T-helper 2 cell treated with Interferon-gamma antibody and Interleukin-4, amounts not matched to agents 5 μg/mL and 100 μg/mL, for 36 hours (primary cell): ENCODE measurements around the gene PPP1R15B.

Experiments
- DNase-seq: peaks from one replicate; pipeline ENCODE4 v3.0.0; 2021; ENCODE audit warnings: low spot score
- H3K27ac Mint-ChIP-seq: one replicate; pipeline ENCODE4 v1.8.0; 2021; ENCODE audit warnings: mild to moderate bottlenecking, mixed read lengths
- H3K27me3 Mint-ChIP-seq: one replicate; pipeline ENCODE4 v1.8.0; 2021; ENCODE audit warnings: low read depth, mixed read lengths
- H3K36me3 Mint-ChIP-seq: one replicate; pipeline ENCODE4 v1.8.0; 2021; ENCODE audit warnings: low read depth, mixed read lengths
- H3K4me1 Mint-ChIP-seq: one replicate; pipeline ENCODE4 v1.8.0; 2021; ENCODE audit warnings: low read depth, mixed read lengths
- H3K4me3 Mint-ChIP-seq: one replicate; pipeline ENCODE4 v1.8.0; 2022; ENCODE audit warnings: mild to moderate bottlenecking, moderate library complexity, mixed read lengths
- H3K9me3 Mint-ChIP-seq: one replicate; pipeline ENCODE4 v1.8.0; 2021; ENCODE audit warnings: mixed read lengths

The PPP1R15B gene

DNA sequence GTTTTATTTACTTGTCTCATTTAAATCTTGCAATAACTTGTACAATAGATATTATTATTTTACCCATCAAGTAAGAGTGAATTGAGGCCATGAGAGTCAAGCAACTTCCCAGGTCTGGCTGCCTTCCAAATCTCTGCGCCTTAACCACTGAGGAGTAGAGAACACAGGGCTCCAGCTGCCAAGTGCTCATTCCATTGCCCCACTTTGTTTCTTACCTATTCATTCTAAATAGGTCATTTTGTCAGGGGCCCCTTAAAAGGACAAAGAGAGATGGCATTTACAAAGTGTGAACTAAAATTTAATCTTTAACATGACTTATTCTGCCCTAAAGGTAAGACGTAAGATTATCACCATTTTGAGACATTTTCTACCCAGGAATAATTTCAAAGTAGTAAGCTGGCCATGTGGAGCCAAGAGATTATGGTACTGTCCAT, 3.5 kb downstream of the PPP1R15B start:
- DNase-seq, result no peak
- no peaks in the 10 kb centered on the region for H3K9me3 Mint-ChIP-seq
- H3K36me3 Mint-ChIP-seq, result peaks cover 65% of the 10 kb centered on the region
- H3K4me3 Mint-ChIP-seq, result peak overlapping the region; percentile 99
- H3K27me3 Mint-ChIP-seq, result no peaks in the 10 kb centered on the region
- H3K27ac Mint-ChIP-seq, result peak overlapping the region; percentile 47
- H3K4me1 Mint-ChIP-seq, result peaks cover 22% of the 10 kb centered on the region

DNA sequence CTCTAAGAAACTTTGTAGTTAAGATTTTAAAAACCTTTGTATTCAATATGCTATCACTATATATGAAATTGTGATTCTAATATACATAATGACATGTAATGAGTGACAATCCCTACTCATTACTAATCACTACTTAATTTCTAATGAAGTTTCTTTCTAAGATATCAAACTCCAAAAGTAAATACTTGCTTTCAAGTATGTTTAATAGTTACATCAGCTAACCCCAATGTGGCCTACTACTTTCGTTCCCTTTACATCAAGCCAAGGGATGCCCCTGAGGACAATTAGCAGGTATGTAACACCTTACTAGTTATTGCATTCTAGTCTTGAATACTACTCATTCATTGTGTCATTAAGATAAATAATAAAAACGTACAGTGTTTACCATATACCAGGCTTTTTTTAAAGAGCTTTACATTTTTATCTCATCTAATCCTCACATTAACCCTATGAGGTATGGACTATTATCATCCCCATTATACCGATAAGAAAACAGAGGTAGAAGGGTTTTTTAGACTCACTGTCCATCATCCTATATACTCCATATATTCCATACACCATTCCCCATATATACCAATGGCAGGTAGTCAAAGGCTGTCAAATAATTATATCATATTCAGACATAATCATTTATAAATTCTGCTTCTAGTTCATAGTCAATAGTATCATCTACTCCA, 4.2 kb downstream of the PPP1R15B start:
- Mint-ChIP-seq H3K36me3 (peaks cover 65% of the 10 kb centered on the region), H3K27ac (peak overlapping the region; percentile 12), H3K4me1 (peaks cover 18% of the 10 kb centered on the region), H3K27me3 (no peaks in the 10 kb centered on the region), H3K4me3 (peak overlapping the region; percentile 99), H3K9me3 (no peaks in the 10 kb centered on the region)
- no peak for DNase-seq

- DNase-seq, result no peak
- Mint-ChIP-seq H3K27ac (no peak overlapping the region), H3K4me1 (peaks cover 15% of the 10 kb centered on the region), H3K4me3 (peak overlapping the region; percentile 99), H3K9me3 (no peaks in the 10 kb centered on the region), H3K36me3 (peaks cover 72% of the 10 kb centered on the region), H3K27me3 (no peaks in the 10 kb centered on the region)
Measured at GRCh38 chr1:204406621-204407020, 5.0 kb downstream of the PPP1R15B start.

DNA sequence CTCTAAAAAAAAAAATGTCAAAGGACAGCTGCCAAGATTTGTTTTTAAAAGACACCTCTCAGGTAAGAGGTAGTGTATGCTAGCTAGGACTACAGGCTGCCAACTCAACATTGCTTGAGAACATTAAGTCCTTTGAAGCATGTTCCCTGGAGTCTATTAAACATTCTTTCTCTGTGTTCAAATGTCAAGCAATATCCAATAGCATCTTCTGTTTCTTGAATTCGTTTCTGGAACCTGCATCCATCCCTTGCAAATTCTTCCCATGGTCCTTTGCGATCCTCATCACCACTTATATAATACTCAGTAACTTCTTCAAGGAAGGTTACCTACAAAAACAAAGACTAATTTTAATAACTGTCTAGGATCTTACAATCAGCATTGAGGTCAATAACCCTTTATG, 5.6 kb downstream of the PPP1R15B start:
- peaks cover 16% of the 10 kb centered on the region for H3K4me1 Mint-ChIP-seq
- H3K9me3 Mint-ChIP-seq, result no peaks in the 10 kb centered on the region
- no peak for DNase-seq
- no peak overlapping the region for H3K27ac Mint-ChIP-seq
- H3K27me3 Mint-ChIP-seq, result no peaks in the 10 kb centered on the region
- peaks cover 76% of the 10 kb centered on the region for H3K36me3 Mint-ChIP-seq
- peak overlapping the region; percentile 99 for H3K4me3 Mint-ChIP-seq

DNA sequence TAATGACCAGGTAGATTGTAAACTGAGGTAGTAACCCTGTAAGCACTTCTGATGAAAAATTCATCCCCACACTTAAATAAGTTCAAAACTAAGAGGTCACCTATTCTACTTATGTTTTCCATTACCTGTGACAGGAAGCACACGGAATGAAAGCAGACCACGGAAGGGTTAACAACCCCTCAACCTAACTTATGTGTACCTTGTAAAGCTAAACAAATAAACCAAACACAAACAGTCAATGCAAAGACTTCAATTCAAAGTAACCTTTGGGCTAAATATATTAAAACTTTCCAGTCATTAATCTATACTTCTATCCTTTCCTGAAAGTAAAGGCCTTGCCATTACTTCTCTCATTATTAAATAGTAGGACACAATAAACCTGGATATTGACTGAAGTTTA, 7.0 kb downstream of the PPP1R15B start:
- no peaks in the 10 kb centered on the region for H3K9me3 Mint-ChIP-seq
- H3K4me1 Mint-ChIP-seq, result peaks cover 20% of the 10 kb centered on the region
- H3K36me3 Mint-ChIP-seq, result peaks cover 74% of the 10 kb centered on the region
- DNase-seq, result no peak
- no peak overlapping the region for H3K4me3 Mint-ChIP-seq
- no peaks in the 10 kb centered on the region for H3K27me3 Mint-ChIP-seq
- H3K27ac Mint-ChIP-seq, result no peak overlapping the region

- no peaks in the 10 kb centered on the region for H3K9me3 Mint-ChIP-seq
- H3K4me1 Mint-ChIP-seq, result peaks cover 21% of the 10 kb centered on the region
- peaks cover 64% of the 10 kb centered on the region for H3K36me3 Mint-ChIP-seq
- no peak overlapping the region for H3K27ac Mint-ChIP-seq
- H3K27me3 Mint-ChIP-seq, result no peaks in the 10 kb centered on the region
- H3K4me3 Mint-ChIP-seq, result no peak overlapping the region
- no peak for DNase-seq
Measured at GRCh38 chr1:204402391-204402790, 9.2 kb downstream of the PPP1R15B start.

DNA sequence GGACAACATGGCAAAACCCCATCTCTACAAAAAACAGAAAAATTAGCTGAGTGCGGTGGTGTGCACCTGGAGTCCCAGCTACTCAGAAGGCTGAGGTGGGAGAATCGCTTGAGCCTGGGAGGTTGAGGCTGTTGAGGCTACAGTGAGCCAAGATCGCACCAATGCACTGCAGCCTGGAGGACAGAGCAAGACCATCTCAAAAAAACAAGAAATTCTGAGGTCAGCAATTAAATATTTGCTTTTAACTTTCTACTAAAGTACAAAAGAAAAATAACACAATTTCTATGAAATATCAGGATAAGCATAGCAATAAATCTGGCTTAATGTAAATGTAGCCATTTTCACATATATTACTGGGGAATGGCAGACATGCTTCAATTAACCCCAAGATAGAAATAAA, 9.9 kb downstream of the PPP1R15B start:
- Mint-ChIP-seq H3K4me3 (no peak overlapping the region), H3K9me3 (no peaks in the 10 kb centered on the region), H3K27me3 (no peaks in the 10 kb centered on the region), H3K36me3 (peaks cover 61% of the 10 kb centered on the region), H3K27ac (no peak overlapping the region), H3K4me1 (peaks cover 19% of the 10 kb centered on the region)
- DNase-seq, result no peak

DNA sequence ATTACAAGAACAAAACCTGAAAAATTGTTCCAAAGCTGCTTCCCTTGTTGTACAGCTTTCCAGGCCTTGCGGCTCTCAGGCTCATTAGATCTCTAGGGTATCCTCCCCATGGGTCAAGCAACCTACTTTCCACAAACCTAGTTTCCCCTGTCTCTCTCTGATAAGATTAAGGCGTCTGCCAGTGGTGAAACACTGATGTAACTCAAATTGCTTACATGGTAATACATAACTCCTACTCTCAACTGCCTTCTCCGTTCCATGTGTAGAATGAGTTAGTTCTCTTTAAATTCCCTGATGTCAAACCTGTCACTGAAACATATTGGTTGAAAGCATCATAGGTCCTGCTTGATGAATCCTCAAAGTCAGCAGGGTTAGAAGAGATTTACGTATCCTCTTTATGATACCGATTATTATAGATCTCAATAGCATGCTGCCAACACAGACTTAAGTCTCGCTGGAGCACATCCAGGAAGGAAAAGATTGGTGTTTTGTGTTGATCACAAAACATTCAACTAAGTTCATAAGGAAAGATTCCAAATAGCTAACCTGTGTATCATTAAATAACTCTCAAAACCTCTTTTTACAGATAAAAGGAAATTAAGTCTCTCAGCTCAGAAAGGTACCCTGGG, 10.6 kb downstream of the PPP1R15B start:
- peaks cover 58% of the 10 kb centered on the region for H3K36me3 Mint-ChIP-seq

GRCh38 chr1:204398197-204399125, 13.2 kb downstream of the PPP1R15B start:
- Mint-ChIP-seq H3K9me3 (no peaks in the 10 kb centered on the region), H3K4me1 (peaks cover 8% of the 10 kb centered on the region)
- DNase-seq, result peak; percentile 42

More for the DNA sequence above, 10.6 kb downstream of the PPP1R15B start:
- no peak for DNase-seq
- H3K9me3 Mint-ChIP-seq, result no peaks in the 10 kb centered on the region
- H3K27me3 Mint-ChIP-seq, result no peaks in the 10 kb centered on the region
- no peak overlapping the region for H3K27ac Mint-ChIP-seq
- peaks cover 17% of the 10 kb centered on the region for H3K4me1 Mint-ChIP-seq
- H3K4me3 Mint-ChIP-seq, result no peak overlapping the region

GRCh38 chr1:204396015-204396583, 15.5 kb downstream of the PPP1R15B start:
- no peaks in the 10 kb centered on the region for H3K27me3 Mint-ChIP-seq
- H3K27ac Mint-ChIP-seq, result no peak overlapping the region
- no peak overlapping the region for H3K4me3 Mint-ChIP-seq
- peaks cover 38% of the 10 kb centered on the region for H3K36me3 Mint-ChIP-seq
- no peaks in the 10 kb centered on the region for H3K9me3 Mint-ChIP-seq
- DNase-seq, result no peak
- H3K4me1 Mint-ChIP-seq, result peaks cover 8% of the 10 kb centered on the region

More at GRCh38 chr1:204398197-204399125, 13.2 kb downstream of the PPP1R15B start:
- no peaks in the 10 kb centered on the region for H3K27me3 Mint-ChIP-seq
- no peak overlapping the region for H3K27ac Mint-ChIP-seq
- H3K36me3 Mint-ChIP-seq, result peaks cover 50% of the 10 kb centered on the region
- H3K4me3 Mint-ChIP-seq, result no peak overlapping the region

DNA sequence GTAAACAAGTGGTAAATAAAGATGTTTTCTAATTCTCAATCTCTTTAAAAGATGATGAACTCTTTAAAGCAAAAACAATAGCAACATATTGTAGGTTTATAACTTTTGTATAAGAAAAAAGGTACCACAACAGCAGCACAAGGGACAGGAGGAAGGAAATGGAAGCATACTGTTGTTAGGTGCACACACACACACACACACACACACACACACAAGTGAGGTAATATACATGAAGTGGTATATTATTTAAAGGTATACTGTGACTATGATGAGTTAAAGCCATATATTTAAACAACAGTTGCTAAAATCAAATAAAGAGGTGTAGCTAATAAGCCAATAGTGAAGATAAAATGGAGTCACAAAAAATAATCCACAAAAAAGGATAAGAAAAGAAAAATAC, 20.0 kb downstream of the PPP1R15B start:
- no peak overlapping the region for H3K4me3 Mint-ChIP-seq
- H3K36me3 Mint-ChIP-seq, result peaks cover 16% of the 10 kb centered on the region
- H3K27ac Mint-ChIP-seq, result no peak overlapping the region

DNA sequence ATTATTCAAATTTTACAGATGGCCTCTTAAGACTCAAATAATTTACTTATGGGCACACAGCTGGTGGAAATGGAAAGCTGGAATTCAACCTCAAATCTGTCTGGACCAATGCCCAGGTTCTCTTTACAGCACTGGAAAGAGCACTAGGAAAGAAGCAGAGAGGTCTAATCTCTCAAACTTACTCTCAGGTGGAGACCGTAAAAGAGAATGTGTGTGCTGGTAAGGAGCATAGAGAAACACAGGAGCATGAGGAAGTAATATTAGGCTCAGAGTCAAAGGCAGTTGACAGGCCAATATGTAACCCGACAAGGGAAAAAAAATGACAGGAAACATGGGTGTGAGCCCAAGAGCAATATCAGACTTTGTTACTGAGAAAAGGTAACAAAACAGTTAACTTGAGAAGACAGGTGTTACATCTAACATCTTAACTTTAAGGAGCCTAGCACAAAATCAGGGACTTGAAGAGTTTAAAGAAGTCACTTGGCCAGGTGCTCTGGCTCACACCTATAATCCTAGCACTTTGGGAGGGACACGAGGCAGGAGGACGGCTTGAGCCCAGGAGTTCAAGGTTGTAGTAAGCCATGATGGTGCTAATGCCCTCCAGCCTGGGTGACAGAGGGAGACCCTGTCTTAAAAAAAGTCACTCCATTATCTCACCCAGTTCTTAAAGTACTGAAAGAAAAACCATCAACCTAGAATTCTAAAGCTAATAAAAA, 20.7 kb downstream of the PPP1R15B start:
- DNase-seq, result no peak
- H3K9me3 Mint-ChIP-seq, result no peaks in the 10 kb centered on the region
- no peak overlapping the region for H3K4me3 Mint-ChIP-seq
- no peaks in the 10 kb centered on the region for H3K27me3 Mint-ChIP-seq
- H3K4me1 Mint-ChIP-seq, result peaks cover 1% of the 10 kb centered on the region
- H3K27ac Mint-ChIP-seq, result no peak overlapping the region
- peaks cover 14% of the 10 kb centered on the region for H3K36me3 Mint-ChIP-seq

More for the DNA sequence above, 20.0 kb downstream of the PPP1R15B start:
- DNase-seq, result no peak
- H3K4me1 Mint-ChIP-seq, result peaks cover 1% of the 10 kb centered on the region
- no peaks in the 10 kb centered on the region for H3K9me3 Mint-ChIP-seq
- no peaks in the 10 kb centered on the region for H3K27me3 Mint-ChIP-seq

DNA sequence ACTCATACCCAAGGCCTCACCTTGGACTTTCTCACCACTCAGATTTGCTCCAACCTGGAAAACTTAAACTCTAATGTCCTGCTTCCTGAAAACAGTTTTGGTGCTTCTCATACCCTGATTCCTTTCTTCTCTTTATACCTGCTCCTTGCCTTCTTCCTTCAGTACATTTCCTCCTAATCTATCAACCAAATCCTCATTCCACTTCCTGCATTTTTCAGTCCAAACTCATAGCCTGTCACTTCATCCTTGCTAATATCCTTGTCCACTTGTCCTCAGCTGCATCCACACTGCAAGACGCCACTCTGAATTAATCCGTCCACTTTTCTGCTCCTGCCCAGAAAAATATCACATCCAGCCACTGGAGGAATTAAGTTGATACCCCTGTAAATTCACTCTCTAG, 25.9 kb downstream of the PPP1R15B start:
- no peak overlapping the region for H3K4me3 Mint-ChIP-seq
- DNase-seq, result no peak
- H3K27me3 Mint-ChIP-seq, result peaks cover 2% of the 10 kb centered on the region
- no peaks in the 10 kb centered on the region for H3K9me3 Mint-ChIP-seq
- H3K36me3 Mint-ChIP-seq, result peaks cover under 1% of the 10 kb centered on the region
- H3K4me1 Mint-ChIP-seq, result no peaks in the 10 kb centered on the region
- no peak overlapping the region for H3K27ac Mint-ChIP-seq
